Hematopoietic multipotent progenitor cell treated with erythropoietin and hydrocortisone succinate and interleukin-3 and kit ligand, for 6 days (in vitro differentiated cells): ENCODE data around the gene MFSD2B.
A peak's percentile ranks its signal among the peaks of the same experiment; 100 is the strongest.
"Not testable (repeated sequence)": the region's sequence is repeated elsewhere in the genome, so short reads cannot be mapped to it uniquely, and the experiment has no call there.

Experiments
- DNase-seq: peaks from one replicate; pipeline ENCODE4 v3.0.0-alpha.2; 2015

MFSD2B gene

GRCh38 chr2:24009680-24010476, at the start of gene MFSD2B:
TSS of gene MFSD2B (plus strand) at chr2:24010085. CDS start at chr2:24010097, 12 bp downstream.
- DNase-seq = peak; percentile 81

- DNase-seq = no peak
Measured at GRCh38 chr2:23967846-23968245, 42.0 kb upstream of the MFSD2B start.

DNA sequence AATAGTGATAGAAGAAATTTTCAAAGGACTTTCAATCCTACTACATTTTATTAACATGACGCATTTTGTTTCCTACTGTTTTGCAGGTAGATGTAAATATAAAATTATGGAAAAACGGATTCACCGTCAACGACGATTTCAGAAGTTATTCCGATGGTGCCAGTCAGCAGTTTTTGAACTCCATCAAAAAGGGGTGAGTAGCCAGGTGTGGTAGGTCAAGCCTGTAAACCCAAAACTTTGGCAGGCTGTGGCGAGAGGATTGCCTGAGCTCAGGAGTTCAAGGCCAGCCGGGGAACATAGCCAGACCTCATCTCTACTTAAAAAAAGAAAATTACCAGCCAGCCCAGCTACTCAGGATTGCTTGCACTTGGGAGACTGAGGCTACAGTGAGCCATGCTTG, 33.0 kb upstream of the MFSD2B start:
- DNase-seq = no peak

DNA sequence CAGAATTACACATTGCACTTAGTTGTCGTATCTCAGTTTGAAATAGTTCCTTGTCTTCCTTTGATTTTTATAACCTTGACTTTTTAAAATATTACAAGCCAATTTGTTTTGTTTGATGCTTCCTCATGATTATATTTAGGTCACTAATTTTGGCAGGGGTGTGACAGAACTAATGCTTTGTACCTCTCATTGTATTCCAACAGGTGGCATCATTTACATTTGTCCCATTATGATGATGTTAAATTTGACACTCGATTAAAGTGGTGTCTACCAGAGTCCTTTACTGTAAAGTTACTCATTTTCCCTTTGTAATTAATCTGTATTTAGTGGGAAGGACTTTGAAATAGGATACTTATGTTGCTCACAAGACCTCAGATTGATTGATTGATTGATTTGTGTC, 21.5 kb upstream of the MFSD2B start:
- peak; percentile 83 for DNase-seq

GRCh38 chr2:23992931-23993330, 17.0 kb upstream of the MFSD2B start:
- no peak for DNase-seq

GRCh38 chr2:23993736-23994269, 16.1 kb upstream of the MFSD2B start:
- no peak for DNase-seq

GRCh38 chr2:23994567-23994966, 15.3 kb upstream of the MFSD2B start:
- no peak for DNase-seq

DNA sequence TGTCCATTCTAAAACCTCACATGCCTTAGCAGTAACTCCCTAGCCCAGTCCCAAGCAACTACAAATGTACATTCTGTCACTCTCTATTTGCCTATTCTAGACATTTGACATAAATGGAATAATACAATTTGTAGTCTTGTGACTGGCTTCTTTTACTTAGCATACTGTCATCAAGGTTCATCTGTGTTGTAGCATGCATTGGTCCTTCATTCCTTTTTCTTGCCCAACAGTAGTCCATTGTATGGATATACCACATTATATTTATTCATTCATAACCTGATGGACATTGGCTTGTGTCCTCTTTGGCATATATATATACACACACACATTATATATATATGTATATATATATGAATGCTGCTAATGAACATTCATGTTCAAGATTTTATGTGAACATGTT, 2.2 kb upstream of the MFSD2B start:
- DNase-seq = no peak

DNA sequence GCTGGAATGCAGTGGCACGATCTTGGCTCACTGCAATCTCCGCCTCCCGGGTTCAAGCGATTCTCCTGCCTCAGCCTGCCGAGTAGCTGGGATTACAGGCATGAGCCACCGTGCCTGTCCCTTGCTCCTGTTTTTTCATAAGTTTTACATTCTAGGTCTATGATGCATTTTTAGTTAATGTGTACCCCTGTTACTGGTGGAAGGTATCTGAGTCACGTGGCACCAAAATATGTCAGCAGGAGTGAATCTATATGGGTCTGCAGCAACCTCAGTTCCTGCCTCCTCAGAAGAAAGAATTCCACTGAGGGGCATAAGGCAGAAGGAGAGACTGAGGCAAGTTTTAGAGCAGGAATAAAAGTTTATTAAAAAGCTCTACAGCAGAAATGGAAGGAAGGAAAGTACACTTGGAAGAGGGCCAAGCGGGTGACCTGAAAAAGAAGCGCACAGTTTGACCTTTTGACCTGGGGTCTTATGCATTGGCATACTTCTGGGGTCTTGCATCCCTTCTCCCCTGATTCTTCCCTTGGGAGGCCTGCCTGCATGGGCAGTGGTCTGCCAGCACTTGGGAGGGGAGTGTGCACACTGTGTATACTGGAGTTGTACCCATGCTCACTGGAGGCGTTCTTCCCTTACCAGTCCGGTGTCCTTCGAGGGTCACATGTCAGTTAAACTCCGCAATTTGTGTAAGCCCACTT, 1.1 kb upstream of the MFSD2B start:
- DNase-seq = no peak

DNA sequence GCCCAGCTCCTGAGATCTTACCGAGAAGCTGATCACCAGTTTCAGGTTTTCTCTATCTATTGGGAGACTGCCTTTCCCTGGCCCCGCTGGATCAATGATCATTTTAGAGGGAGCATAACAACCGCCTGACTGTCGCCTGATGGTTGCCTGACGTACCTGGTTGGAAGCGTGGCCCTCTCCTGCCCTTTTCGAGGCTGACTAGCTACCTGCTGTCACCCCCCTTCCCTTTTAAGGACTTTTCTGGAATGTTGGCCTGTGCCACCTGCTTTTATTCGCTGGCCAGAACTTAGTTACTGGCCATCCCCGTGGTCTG, 562 bp upstream of the MFSD2B start:
- DNase-seq = no peak

DNA sequence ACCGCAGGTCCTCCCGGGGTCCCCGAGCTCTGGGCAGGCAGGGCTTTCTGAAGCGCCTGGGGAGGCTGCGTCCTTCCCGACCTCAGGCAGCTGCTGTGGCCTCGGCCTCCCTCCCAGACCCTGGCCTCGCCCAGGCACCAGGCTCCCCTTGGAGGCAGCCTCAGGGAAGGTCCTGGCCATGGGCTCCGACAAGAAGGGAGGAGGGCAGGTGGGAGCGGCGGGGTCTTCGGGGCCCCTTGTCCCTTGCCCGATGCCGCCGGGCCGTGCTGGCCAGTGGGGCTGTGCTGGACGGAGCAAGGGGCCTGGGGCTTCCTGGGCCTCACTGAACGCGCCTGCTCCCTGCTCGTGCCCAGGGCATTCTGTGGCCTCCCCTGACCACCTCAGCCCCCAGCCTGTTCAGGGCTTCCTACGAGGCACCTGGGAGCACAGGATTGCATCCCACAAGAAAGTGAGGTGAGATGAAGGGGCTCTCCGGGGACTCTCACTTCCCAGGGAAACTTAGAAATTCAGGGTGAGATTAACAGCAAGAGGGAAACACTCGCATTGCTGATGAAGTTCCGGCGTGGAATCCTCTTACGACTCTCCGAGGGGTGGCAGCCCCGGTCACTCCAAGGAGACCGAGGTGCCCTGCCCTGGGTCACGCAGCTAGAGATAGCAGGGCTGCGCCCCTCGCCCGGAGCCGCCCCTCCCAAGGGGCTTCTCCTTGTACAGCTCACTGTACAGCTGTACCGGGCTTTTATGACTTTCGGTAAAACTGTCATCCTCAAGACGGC, 778 bp downstream of the MFSD2B start:
- peak; percentile 50 for DNase-seq

DNA sequence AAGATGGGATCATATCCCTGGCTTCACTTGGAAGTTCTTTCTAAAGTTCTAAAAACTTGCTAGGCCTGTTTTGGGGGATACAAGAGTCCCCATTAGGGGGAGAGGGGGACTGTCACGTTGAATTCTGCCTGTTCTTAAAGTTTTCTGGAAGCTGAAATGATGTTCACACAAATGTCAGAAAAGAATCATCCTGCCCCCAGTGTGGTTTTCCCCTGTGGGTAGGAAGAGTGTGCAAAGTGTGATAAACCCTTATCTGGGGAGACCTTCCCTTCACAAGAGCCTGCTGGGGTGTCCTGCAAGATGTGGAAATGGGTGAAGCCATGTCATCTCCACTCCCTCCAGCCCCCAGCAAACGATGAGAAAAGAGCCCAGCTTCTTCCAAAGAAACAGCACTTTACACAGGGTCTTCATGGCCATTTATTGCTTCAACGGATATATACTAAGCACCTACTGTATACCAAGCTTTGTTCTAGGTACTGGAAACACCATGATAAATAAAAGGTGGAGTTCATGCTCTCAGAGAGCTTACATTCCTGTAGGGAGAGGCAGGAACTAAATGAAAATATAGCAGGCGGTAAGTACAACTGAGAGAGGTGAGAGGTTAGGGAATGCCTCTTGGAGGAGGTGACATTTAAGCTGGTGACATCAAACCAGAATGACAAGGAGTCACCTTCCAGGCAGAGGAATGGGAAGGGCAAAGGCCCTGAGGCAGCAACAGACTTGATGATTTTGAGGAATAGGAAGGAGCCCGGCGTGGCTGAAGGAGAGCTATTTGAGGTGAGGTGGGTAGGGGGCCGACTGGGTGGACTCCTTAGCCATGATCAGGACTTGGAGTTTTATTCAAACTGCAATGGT, 1.6 kb downstream of the MFSD2B start:
- DNase-seq = peak; percentile 98

DNA sequence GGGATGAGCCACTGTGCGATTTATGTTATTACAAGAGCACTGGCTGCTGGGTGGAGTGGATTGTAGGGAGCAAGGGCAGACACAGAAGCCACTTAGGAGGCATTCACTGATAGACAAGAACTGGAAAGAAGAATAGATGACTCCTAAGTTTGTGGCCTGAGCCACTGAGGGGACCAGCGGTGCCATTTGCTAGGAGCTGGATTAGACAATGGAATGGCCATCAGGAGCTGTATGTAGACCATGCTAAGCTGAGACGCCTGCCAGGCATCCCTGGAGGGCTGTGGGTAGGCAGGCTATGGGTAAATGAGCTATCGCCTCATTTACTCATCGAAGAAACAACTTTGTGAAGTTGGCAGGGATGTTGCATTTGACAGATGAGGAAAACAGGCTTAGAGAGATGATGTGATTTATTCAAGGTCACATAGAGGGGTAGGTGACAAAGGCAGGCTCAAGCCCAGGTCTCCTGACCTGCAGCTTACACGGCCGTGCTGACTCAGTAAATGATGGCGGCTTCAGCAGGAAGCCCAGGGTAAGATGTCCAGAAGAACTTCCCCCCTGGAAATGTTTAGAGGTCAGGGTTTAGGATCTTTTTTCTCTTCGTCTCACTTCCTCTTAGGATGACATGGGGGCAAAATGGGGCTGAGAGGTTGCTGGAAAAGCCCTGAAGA, 2.8 kb downstream of the MFSD2B start:
- DNase-seq = no peak

GRCh38 chr2:24014902-24015301, 5.0 kb downstream of the MFSD2B start:
- DNase-seq = not testable (repeated sequence)

DNA sequence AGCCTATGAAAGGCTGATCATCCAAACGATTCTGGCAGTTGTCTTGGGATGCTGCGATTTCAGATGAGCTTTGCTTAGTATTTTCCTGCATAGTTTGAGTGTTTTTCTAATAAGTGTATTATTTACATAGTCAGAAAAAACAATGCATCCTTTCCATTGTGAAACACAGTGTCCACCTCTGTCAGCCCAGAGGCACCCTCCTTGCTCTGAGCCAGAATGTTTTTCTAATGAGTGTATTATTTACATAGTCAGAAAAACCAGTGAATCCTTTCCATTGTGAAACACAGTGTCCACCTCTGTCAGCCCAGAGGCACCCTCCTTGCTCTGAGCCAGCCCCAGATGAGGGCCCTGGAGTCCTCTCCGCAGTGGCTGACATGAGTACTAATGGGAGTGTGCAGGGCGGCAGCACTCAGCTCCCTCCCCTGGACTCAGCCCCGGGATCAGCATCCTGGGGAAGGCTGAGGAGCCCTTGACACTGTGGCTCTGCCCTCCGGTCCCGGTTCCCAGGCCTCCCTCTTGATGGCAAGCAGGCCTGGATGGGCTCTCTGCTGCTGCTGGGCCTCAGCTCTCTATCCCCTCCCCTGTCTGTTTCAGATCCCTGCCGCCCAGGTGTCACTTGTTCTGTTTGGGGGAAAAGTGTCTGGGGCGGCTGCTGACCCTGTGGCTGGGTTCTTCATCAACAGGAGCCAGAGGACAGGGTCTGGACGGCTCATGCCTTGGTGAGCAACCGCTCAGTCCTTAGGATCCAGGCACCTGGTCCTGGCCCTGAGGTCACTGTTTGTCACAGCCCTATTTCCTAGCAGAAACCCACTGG, 5.9 kb downstream of the MFSD2B start:
- no peak for DNase-seq

DNA sequence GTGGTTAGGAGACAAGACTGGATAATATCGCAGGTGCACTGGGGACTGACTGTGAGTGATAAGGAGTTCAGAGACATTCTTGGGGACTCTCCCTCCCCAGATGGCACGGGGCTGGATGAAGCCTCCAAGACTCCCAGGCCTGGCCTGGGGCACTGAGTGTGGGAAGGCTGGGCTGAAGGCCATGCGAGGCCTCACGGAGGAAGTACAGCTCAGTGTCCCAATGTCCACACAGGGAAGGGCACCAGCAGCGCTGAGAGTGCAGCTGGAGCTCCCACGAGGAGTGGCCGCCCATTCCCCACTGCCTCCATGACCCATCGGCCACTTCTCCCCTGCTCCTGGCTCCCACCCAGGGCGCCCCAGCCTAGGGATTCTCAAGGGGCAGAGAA, 6.5 kb downstream of the MFSD2B start:
- peak; percentile 53 for DNase-seq

DNA sequence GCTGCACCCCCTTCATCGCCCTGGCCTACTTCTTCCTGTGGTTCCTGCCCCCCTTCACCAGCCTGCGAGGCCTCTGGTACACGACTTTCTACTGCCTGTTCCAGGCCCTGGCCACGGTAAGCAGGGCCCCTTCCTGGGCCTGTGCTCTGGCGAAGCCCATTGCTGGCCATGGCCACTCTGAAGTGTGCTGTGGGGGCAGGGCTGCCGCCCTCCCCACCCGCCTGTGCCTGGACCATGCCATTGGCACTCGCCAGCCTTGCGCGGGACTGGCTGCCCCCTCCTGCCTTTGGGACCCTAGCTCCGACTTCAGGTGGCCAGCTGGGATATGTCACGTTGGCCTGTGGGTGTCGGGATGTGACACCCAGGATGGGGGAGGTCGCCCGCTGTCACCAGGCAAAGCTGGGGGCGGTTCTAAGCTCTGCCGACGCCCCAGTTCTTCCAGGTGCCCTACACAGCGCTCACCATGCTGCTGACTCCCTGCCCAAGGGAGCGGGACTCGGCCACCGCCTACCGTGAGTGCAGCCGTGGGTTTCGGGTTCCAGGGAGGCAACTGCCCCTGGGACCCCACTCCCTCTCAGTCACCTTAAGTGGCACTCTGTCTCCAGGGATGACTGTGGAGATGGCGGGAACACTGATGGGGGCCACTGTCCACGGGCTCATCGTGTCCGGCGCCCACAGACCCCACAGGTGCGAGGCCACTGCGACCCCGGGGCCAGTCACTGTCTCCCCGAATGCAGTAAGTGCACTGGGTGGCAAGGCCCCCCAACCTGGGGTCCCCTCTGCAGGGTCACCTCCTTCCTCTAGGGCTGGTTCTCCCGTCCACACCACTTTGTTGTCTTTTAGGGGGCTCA, 7.2 kb downstream of the MFSD2B start:
- DNase-seq = no peak

DNA sequence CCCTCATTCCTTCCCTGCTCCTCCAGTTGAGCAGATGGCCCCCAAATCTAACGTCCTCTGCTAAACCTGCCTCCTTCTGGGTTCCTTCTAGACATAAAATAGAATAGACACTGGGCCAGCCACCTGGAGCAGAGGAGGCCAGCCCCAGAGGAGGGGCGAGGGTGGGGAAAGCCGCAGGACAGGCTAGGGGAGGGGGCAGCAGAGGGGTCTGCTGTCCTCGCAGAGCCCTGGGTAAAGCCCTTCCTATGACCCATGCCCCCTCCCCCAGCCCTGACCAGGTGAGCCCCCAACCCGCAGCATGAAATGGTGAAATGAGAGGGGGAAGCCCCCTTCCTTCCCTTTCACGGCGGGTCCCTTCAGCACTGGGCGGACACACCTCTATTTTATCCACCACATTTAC, 7.8 kb downstream of the MFSD2B start:
- DNase-seq = no peak

DNA sequence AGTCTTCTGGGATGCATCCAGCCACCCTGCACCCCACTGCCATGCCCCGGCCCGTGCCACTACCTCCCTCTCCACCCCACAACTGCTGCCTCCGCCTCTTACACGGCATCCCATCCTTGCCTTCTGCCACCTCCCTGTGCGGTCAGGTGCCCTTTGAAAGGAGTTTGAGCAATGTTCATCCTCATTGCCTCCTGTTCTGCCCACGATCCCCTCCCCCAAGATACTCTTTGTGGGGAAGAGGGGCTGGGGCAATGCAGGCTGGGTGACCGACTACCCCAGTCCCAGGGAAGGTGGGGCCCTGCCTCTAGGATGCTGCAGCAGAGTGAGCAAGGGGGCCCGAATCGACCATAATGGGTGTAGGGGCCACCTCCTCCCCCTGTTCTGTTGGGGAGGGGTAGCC, 8.4 kb downstream of the MFSD2B start:
- no peak for DNase-seq

DNA sequence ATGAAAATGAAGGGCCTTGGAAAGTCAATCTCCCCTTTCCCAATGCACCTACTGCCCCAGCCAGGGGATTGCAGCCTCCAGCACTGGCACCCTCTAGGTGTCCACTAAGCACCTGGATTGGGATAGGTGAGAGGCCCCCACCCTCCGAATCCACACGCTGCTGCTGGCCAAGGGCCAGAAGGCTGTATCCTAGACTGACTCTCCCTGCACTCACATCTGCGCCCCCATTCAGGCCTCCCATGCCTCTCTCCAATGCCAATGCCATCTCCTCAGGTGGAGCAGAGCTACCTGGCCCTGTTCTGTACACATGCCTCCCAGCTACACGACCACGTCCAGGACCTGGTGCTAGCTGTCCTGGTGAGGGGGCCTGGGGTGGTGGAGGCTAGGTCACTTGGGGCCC, 9.8 kb downstream of the MFSD2B start:
- DNase-seq = no peak
